ENCODE data around the gene PDE7B. TPM values are rescaled to one million over a fixed set of nuclear protein-coding genes. Genes with fewer than 3 reads are reported as not detected.
A peak's percentile ranks its signal among the peaks of the same experiment; 100 is the strongest.

PDE7B gene
- total and polyA plus RNA-seq, 2 of the 13 experiments (the other 11 are each of a cell fraction or from before 2014, with no cell fraction given), result not detected

DNA sequence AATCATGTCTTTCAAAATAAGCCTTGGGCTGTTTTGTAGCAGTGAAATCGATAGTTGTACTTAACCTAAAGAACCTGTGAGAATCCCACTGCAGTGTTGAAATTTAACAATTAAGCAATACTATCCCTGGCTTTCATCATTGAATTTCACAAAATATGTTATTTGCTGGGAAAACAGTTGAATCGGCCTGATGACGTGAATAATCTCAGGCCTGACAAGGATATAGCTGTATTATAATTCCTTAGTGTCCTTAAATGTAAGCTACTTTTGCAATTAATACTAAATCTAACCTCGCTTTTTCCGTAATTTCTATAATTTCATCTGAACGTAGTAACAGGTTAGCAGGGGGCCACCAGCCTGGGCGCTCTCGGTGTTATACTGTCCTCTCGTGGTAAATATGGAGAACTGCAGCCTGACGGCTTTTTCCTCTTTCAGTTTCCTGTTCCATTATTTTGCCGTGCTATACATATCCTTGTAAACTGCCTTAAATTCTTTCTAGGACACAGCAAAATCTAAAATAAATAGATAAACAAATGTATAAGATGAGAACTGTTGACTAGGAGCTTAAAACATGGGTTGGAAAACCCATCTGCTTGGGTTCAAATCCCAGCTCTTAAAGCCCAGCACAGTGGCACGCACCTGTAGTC, 374.6 kb downstream of the PDE7B start (continued):
- TF ChIP-seq ZNF614 (CRISPR knock-in tag; IDR thresholded peaks at IDR 0.05; ENCODE audit: borderline replicate concordance) (0 out of 2 replicates have a peak, but pooled peaks have one; percentile 29), XRCC5 (optimal IDR thresholded peaks at IDR 0.05; ENCODE audit: low read length) (peak; percentile 24), ERF (CRISPR knock-in tag; IDR thresholded peaks at IDR 0.05) (peak; percentile 45; the same call in 1 of the 2 replicates), KDM2A (CRISPR knock-in tag; IDR thresholded peaks at IDR 0.05; ENCODE audit: borderline replicate concordance, low read depth) (0 out of 2 replicates have a peak, but pooled peaks have one; percentile 29), MIER3 (CRISPR knock-in tag; IDR thresholded peaks at IDR 0.05; ENCODE audit: borderline replicate concordance) (0 out of 2 replicates have a peak, but pooled peaks have one; percentile 11), ZKSCAN5 (CRISPR knock-in tag; IDR thresholded peaks at IDR 0.05) (no peak), ZNF430 (CRISPR knock-in tag; IDR thresholded peaks at IDR 0.05) (no peak), ZNF564 (CRISPR knock-in tag; IDR thresholded peaks at IDR 0.05) (no peak), ZFP36L1 (CRISPR knock-in tag; IDR thresholded peaks at IDR 0.05) (peak; percentile 49; the same call in 1 of the 2 replicates), ZNF124 (CRISPR knock-in tag; IDR thresholded peaks at IDR 0.05) (0 out of 2 replicates have a peak, but pooled peaks have one; percentile 61), ELF1 (CRISPR knock-in tag; IDR thresholded peaks at IDR 0.05) (no peak), IRF2 (CRISPR knock-in tag; IDR thresholded peaks at IDR 0.05) (0 out of 2 replicates have a peak, but pooled peaks have one; percentile 48), ZNF256 (CRISPR knock-in tag; conservative IDR thresholded peaks at IDR 0.05) (no peak), MIXL1 (CRISPR knock-in tag; IDR thresholded peaks at IDR 0.05) (peak; percentile 17; the same call in 1 of the 2 replicates), SIN3B (IDR thresholded peaks at IDR 0.05; ENCODE audit: low read length) (0 out of 2 replicates have a peak, but pooled peaks have one; percentile 44), ZKSCAN8 (CRISPR knock-in tag; IDR thresholded peaks at IDR 0.05; ENCODE audit: borderline replicate concordance) (0 out of 2 replicates have a peak, but pooled peaks have one; percentile 4), KMT2B (CRISPR knock-in tag; IDR thresholded peaks at IDR 0.05) (0 out of 2 replicates have a peak, but pooled peaks have one; percentile 25), ZNF34 (CRISPR knock-in tag; IDR thresholded peaks at IDR 0.05; ENCODE audit: borderline replicate concordance) (no peak), NFKB2 (CRISPR knock-in tag; IDR thresholded peaks at IDR 0.05; ENCODE audit: borderline replicate concordance) (no peak), ZNF577 (CRISPR knock-in tag; IDR thresholded peaks at IDR 0.05; ENCODE audit: borderline replicate concordance, low read depth) (no peak)
- TF ChIP-seq, protein P1, sequence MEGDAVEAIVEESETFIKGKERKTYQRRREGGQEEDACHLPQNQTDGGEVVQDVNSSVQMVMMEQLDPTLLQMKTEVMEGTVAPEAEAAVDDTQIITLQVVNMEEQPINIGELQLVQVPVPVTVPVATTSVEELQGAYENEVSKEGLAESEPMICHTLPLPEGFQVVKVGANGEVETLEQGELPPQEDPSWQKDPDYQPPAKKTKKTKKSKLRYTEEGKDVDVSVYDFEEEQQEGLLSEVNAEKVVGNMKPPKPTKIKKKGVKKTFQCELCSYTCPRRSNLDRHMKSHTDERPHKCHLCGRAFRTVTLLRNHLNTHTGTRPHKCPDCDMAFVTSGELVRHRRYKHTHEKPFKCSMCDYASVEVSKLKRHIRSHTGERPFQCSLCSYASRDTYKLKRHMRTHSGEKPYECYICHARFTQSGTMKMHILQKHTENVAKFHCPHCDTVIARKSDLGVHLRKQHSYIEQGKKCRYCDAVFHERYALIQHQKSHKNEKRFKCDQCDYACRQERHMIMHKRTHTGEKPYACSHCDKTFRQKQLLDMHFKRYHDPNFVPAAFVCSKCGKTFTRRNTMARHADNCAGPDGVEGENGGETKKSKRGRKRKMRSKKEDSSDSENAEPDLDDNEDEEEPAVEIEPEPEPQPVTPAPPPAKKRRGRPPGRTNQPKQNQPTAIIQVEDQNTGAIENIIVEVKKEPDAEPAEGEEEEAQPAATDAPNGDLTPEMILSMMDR (CRISPR knock-in tag; IDR thresholded peaks at IDR 0.05), result peak; percentile 95
- TF ChIP-seq, protein P2, sequence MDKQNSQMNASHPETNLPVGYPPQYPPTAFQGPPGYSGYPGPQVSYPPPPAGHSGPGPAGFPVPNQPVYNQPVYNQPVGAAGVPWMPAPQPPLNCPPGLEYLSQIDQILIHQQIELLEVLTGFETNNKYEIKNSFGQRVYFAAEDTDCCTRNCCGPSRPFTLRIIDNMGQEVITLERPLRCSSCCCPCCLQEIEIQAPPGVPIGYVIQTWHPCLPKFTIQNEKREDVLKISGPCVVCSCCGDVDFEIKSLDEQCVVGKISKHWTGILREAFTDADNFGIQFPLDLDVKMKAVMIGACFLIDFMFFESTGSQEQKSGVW (CRISPR knock-in tag; IDR thresholded peaks at IDR 0.05; ENCODE audit: borderline replicate concordance), result no peak
- TF ChIP-seq, protein P3, sequence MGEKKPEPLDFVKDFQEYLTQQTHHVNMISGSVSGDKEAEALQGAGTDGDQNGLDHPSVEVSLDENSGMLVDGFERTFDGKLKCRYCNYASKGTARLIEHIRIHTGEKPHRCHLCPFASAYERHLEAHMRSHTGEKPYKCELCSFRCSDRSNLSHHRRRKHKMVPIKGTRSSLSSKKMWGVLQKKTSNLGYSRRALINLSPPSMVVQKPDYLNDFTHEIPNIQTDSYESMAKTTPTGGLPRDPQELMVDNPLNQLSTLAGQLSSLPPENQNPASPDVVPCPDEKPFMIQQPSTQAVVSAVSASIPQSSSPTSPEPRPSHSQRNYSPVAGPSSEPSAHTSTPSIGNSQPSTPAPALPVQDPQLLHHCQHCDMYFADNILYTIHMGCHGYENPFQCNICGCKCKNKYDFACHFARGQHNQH (CRISPR knock-in tag; IDR thresholded peaks at IDR 0.05), result 0 out of 2 replicates have a peak, but pooled peaks have one; percentile 26
- TF ChIP-seq, protein P4, sequence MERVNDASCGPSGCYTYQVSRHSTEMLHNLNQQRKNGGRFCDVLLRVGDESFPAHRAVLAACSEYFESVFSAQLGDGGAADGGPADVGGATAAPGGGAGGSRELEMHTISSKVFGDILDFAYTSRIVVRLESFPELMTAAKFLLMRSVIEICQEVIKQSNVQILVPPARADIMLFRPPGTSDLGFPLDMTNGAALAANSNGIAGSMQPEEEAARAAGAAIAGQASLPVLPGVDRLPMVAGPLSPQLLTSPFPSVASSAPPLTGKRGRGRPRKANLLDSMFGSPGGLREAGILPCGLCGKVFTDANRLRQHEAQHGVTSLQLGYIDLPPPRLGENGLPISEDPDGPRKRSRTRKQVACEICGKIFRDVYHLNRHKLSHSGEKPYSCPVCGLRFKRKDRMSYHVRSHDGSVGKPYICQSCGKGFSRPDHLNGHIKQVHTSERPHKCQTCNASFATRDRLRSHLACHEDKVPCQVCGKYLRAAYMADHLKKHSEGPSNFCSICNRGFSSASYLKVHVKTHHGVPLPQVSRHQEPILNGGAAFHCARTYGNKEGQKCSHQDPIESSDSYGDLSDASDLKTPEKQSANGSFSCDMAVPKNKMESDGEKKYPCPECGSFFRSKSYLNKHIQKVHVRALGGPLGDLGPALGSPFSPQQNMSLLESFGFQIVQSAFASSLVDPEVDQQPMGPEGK (CRISPR knock-in tag; IDR thresholded peaks at IDR 0.05), result peak; percentile 56; the same call in 1 of the 2 replicates
